Karpas-422 (cell line): Measurements from ENCODE around the gene KCNF1. TPM values are rescaled to one million over a fixed set of nuclear protein-coding genes. Genes with fewer than 3 reads are reported as not detected.
A peak's percentile ranks its signal among the peaks of the same experiment; 100 is the strongest.

Source experiments
- DNase-seq: peaks from one replicate; pipeline ENCODE4 v3.0.0-alpha.2; 2015
- H2AFZ ChIP-seq: fragments of 200-600 bp; sonication (generic); 2 replicates; pipeline ENCODE4 v1.6.1; 2014; ENCODE audit warnings: antibody characterized with exemption, low read length, mixed read lengths
- H3K27ac ChIP-seq: fragments of 200-600 bp; sonication (generic); 2 replicates; pipeline ENCODE4 v1.5.1; 2014; ENCODE audit warnings: mild to moderate bottlenecking, low read length, moderate library complexity
- H3K27me3 ChIP-seq: fragments of 200-600 bp; sonication (generic); 2 replicates; pipeline ENCODE4 v1.6.1; 2014; ENCODE audit warnings: low read length, mixed read lengths
- H3K36me3 ChIP-seq: fragments of 200-600 bp; sonication (generic); 2 replicates; pipeline ENCODE4 v1.6.1; 2014; ENCODE audit warnings: low read length, mixed read lengths; ENCODE audit not compliant: insufficient read depth
- H3K4me1 ChIP-seq: fragments of 200-600 bp; sonication (generic); 2 replicates; pipeline ENCODE4 v1.6.1; 2014; ENCODE audit warnings: mild to moderate bottlenecking, low read length, mixed read lengths
- H3K4me2 ChIP-seq: fragments of 200-600 bp; sonication (generic); 2 replicates; pipeline ENCODE4 v1.6.1; 2014; ENCODE audit warnings: low read length, low read depth, mild to moderate bottlenecking; ENCODE audit not compliant: poor library complexity, severe bottlenecking
- H3K4me3 ChIP-seq: fragments of 200-600 bp; sonication (generic); 2 replicates; pipeline ENCODE4 v1.5.1; 2014; ENCODE audit warnings: mild to moderate bottlenecking, antibody characterized with exemption, low read length, mixed read lengths
- H3K79me2 ChIP-seq: fragments of 200-600 bp; sonication (generic); 2 replicates; pipeline ENCODE4 v1.6.1; 2014; ENCODE audit warnings: mild to moderate bottlenecking, low read length, mixed read lengths
- H3K9ac ChIP-seq: fragments of 200-600 bp; sonication (generic); 2 replicates; pipeline ENCODE4 v1.6.0; 2014; ENCODE audit warnings: low read length
- H3K9me2 ChIP-seq: fragments of 200-600 bp; sonication (generic), shearing (Covaris generic); replicated peaks from 2 replicates; pipeline ENCODE4 v1.6.0; 2014; ENCODE audit warnings: mild to moderate bottlenecking, low read length, moderate library complexity; ENCODE audit not compliant: insufficient read depth
- H3K9me3 ChIP-seq: fragments of 300-700, 200-600 bp; sonication (generic); 2 replicates; pipeline ENCODE4 v1.6.1; 2014; ENCODE audit warnings: low read length, mixed read lengths
- H4K20me1 ChIP-seq: fragments of 200-600 bp; sonication (generic); 2 replicates; pipeline ENCODE4 v1.6.1; 2014; ENCODE audit warnings: mild to moderate bottlenecking, antibody characterized with exemption, low read length, low read depth; ENCODE audit not compliant: insufficient read depth
- total RNA-seq: library from RNA; depleted of rRNA; stranded (reverse); fragments of >200 nt; shearing (Covaris generic); gene quantifications from 2 replicates; pipeline ENCODE4 v1.2.3, GENCODE V29; 2014; ENCODE audit warnings: low replicate concordance

KCNF1 gene
- total RNA-seq, 1 experiment from 2014 or later = not detected

- no peaks in the 10 kb centered on the region for H3K79me2 ChIP-seq
- no peak overlapping the region for H3K4me2 ChIP-seq
- H3K9me2 ChIP-seq = no peaks in the 10 kb centered on the region
- no peaks in the 10 kb centered on the region for H3K4me1 ChIP-seq
- no peaks in the 10 kb centered on the region for H3K27me3 ChIP-seq
- no peaks in the 10 kb centered on the region for H3K36me3 ChIP-seq
- H3K4me3 ChIP-seq = no peak overlapping the region
- no peaks in the 10 kb centered on the region for H3K9me3 ChIP-seq
- no peaks in the 10 kb centered on the region for H4K20me1 ChIP-seq
- DNase-seq = no peak
- no peak overlapping the region for H2AFZ ChIP-seq
- no peak overlapping the region for H3K27ac ChIP-seq
- H3K9ac ChIP-seq = no peak overlapping the region
Observed at GRCh38 chr2:10892316-10892715, 19.4 kb upstream of the KCNF1 start.

GRCh38 chr2:10892796-10893350 is 18.9 kb upstream of the KCNF1 start:
- Histone ChIP-seq H3K9me2 (no peaks in the 10 kb centered on the region), H3K4me1 (no peaks in the 10 kb centered on the region), H3K9ac (no peak overlapping the region), H3K79me2 (no peaks in the 10 kb centered on the region), H2AFZ (no peak overlapping the region), H3K27me3 (no peaks in the 10 kb centered on the region), H3K36me3 (no peaks in the 10 kb centered on the region), H4K20me1 (no peaks in the 10 kb centered on the region), H3K27ac (no peak overlapping the region), H3K4me2 (no peak overlapping the region), H3K4me3 (no peak overlapping the region), H3K9me3 (no peaks in the 10 kb centered on the region)
- no peak for DNase-seq

GRCh38 chr2:10894264-10894935 is 17.3 kb upstream of the KCNF1 start:
- no peaks in the 10 kb centered on the region for H3K4me1 ChIP-seq
- no peak overlapping the region for H3K9ac ChIP-seq
- no peaks in the 10 kb centered on the region for H3K36me3 ChIP-seq
- no peak for DNase-seq
- no peak overlapping the region for H3K4me2 ChIP-seq
- H4K20me1 ChIP-seq = no peaks in the 10 kb centered on the region
- H2AFZ ChIP-seq = no peak overlapping the region
- H3K27ac ChIP-seq = no peak overlapping the region
- H3K9me3 ChIP-seq = no peaks in the 10 kb centered on the region
- H3K79me2 ChIP-seq = no peaks in the 10 kb centered on the region
- H3K27me3 ChIP-seq = no peaks in the 10 kb centered on the region
- H3K4me3 ChIP-seq = no peak overlapping the region
- no peaks in the 10 kb centered on the region for H3K9me2 ChIP-seq

- H3K4me3 ChIP-seq = no peak overlapping the region
- H3K4me1 ChIP-seq = no peaks in the 10 kb centered on the region
- no peak overlapping the region for H2AFZ ChIP-seq
- no peaks in the 10 kb centered on the region for H4K20me1 ChIP-seq
- H3K4me2 ChIP-seq = no peak overlapping the region
- no peaks in the 10 kb centered on the region for H3K9me3 ChIP-seq
- no peaks in the 10 kb centered on the region for H3K9me2 ChIP-seq
- H3K79me2 ChIP-seq = no peaks in the 10 kb centered on the region
- DNase-seq = no peak
- no peak overlapping the region for H3K27ac ChIP-seq
- no peak overlapping the region for H3K9ac ChIP-seq
- H3K36me3 ChIP-seq = no peaks in the 10 kb centered on the region
- no peaks in the 10 kb centered on the region for H3K27me3 ChIP-seq
Observed at GRCh38 chr2:10895231-10895630, 16.5 kb upstream of the KCNF1 start.

- Histone ChIP-seq H3K27ac (no peak overlapping the region), H3K36me3 (no peaks in the 10 kb centered on the region), H3K9ac (no peak overlapping the region), H3K9me2 (no peaks in the 10 kb centered on the region), H3K4me1 (no peaks in the 10 kb centered on the region), H3K9me3 (no peaks in the 10 kb centered on the region), H2AFZ (no peak overlapping the region), H3K27me3 (no peaks in the 10 kb centered on the region), H3K4me2 (no peak overlapping the region), H4K20me1 (no peaks in the 10 kb centered on the region), H3K79me2 (no peaks in the 10 kb centered on the region), H3K4me3 (no peak overlapping the region)
- DNase-seq = no peak
Observed at GRCh38 chr2:10897956-10898355, 13.8 kb upstream of the KCNF1 start.

GRCh38 chr2:10900216-10901109 is 11.3 kb upstream of the KCNF1 start:
- no peaks in the 10 kb centered on the region for H3K27me3 ChIP-seq
- DNase-seq = peak; percentile 74
- H3K36me3 ChIP-seq = no peaks in the 10 kb centered on the region
- no peaks in the 10 kb centered on the region for H3K79me2 ChIP-seq
- H3K9me2 ChIP-seq = no peaks in the 10 kb centered on the region
- H3K9ac ChIP-seq = no peak overlapping the region
- H3K4me3 ChIP-seq = no peak overlapping the region
- no peak overlapping the region for H2AFZ ChIP-seq
- H3K27ac ChIP-seq = no peak overlapping the region
- H4K20me1 ChIP-seq = no peaks in the 10 kb centered on the region
- no peak overlapping the region for H3K4me2 ChIP-seq
- no peaks in the 10 kb centered on the region for H3K9me3 ChIP-seq
- no peaks in the 10 kb centered on the region for H3K4me1 ChIP-seq

GRCh38 chr2:10901160-10901939 is 10.4 kb upstream of the KCNF1 start:
- Histone ChIP-seq H2AFZ (no peak overlapping the region), H3K27ac (no peak overlapping the region), H3K9me3 (no peaks in the 10 kb centered on the region), H3K79me2 (no peaks in the 10 kb centered on the region), H3K4me1 (no peaks in the 10 kb centered on the region), H3K9me2 (no peaks in the 10 kb centered on the region), H3K4me3 (no peak overlapping the region), H4K20me1 (no peaks in the 10 kb centered on the region), H3K9ac (no peak overlapping the region), H3K27me3 (no peaks in the 10 kb centered on the region), H3K4me2 (no peak overlapping the region), H3K36me3 (no peaks in the 10 kb centered on the region)
- DNase-seq = no peak

GRCh38 chr2:10903861-10904210 is 7.9 kb upstream of the KCNF1 start:
- no peaks in the 10 kb centered on the region for H3K4me1 ChIP-seq
- no peak overlapping the region for H3K27ac ChIP-seq
- H3K79me2 ChIP-seq = no peaks in the 10 kb centered on the region
- H3K9ac ChIP-seq = no peak overlapping the region
- H3K27me3 ChIP-seq = no peaks in the 10 kb centered on the region
- no peak overlapping the region for H3K4me3 ChIP-seq
- DNase-seq = no peak
- no peak overlapping the region for H3K4me2 ChIP-seq
- H3K9me2 ChIP-seq = no peaks in the 10 kb centered on the region
- H2AFZ ChIP-seq = no peak overlapping the region
- H4K20me1 ChIP-seq = no peaks in the 10 kb centered on the region
- H3K36me3 ChIP-seq = no peaks in the 10 kb centered on the region
- H3K9me3 ChIP-seq = no peaks in the 10 kb centered on the region
